Spleen (tissue), 11 donors: ENCODE data around the gene POU2AF3. TPM values are rescaled to one million over a fixed set of nuclear protein-coding genes. Genes with fewer than 3 reads are reported as not detected.

Experiments
- DNase-seq: peaks from one replicate; pipeline ENCODE4 v3.0.0-alpha.2; 2020
- H3K27ac ChIP-seq, 8 donors: fragments of 200-600 bp; sonication (generic) in 7 of 8; 1 replicate in 4 of 8; 2 replicates in 4 of 8; pipeline versions ENCODE4 v1.5.0 to v1.8.0; 2016 to 2021; ENCODE audit warnings: inconsistent platforms in 4 of 8, mild to moderate bottlenecking in 4 of 8, moderate library complexity in 1 of 8
- H3K27me3 ChIP-seq, 7 donors: fragments of 200-600 bp; sonication (generic) in 6 of 7; replicated peaks in 1 of 7; 1 replicate in 4 of 7; 2 replicates in 3 of 7; pipeline versions ENCODE4 v1.5.0 to v1.8.0; 2016 to 2021; ENCODE audit warnings: inconsistent platforms in 3 of 7, mild to moderate bottlenecking in 1 of 7
- H3K36me3 ChIP-seq, 6 donors: fragments of 200-600 bp; sonication (generic) in 5 of 6; 1 replicate in 4 of 6; 2 replicates in 2 of 6; pipeline versions ENCODE4 v1.5.0 to v1.8.0; 2016 to 2021; ENCODE audit warnings: inconsistent platforms in 2 of 6
- H3K4me1 ChIP-seq, 6 donors: fragments of 200-600 bp; sonication (generic) in 5 of 6; 1 replicate in 3 of 6; 2 replicates in 3 of 6; pipeline versions ENCODE4 v1.5.0 to v1.8.0; 2016 to 2021; ENCODE audit warnings: inconsistent platforms in 3 of 6
- H3K4me3 ChIP-seq, 8 donors: fragments of 200-600 bp; sonication (generic) in 7 of 8; 1 replicate in 4 of 8; 2 replicates in 4 of 8; pipeline versions ENCODE4 v1.5.0 to v1.8.0; 2016 to 2021; ENCODE audit warnings: inconsistent platforms in 4 of 8, mild to moderate bottlenecking in 4 of 8, moderate library complexity in 2 of 8
- H3K9me3 ChIP-seq, 8 donors: fragments of 200-600 bp; sonication (generic) in 7 of 8; 1 replicate in 4 of 8; 2 replicates in 4 of 8; pipeline versions ENCODE4 v1.5.0 to v1.8.0; 2016 to 2021; ENCODE audit warnings: inconsistent platforms in 4 of 8
- POLR2A ChIP-seq, 3 donors: fragments of 450-650 bp; IDR thresholded peaks; one replicate each; pipeline ENCODE4 v1.5.1; 2017; ENCODE audit warnings: antibody characterized with exemption in 3 of 3, mild to moderate bottlenecking in 1 of 3
- POLR2AphosphoS5 ChIP-seq, 3 donors: sonication (generic); formaldehyde crosslinking; IDR thresholded peaks; one replicate each; pipeline ENCODE4 v1.5.1; 2017; ENCODE audit warnings: antibody characterized with exemption in 3 of 3
- WGBS, 5 donors: extraction: QIAGEN DNeasy Blood & Tissue Kit in 3 of 5; methylation state at CpG; one replicate each; pipeline versions ENCODE4 v1.1.5 to v1.1.7; 2013 to 2018; 5-methylcytosine and 5-hydroxymethylcytosine counted together
- intact Hi-C: fragments of 100-400 bp; cut with DNase I; formaldehyde crosslinking; loops from one replicate; pipeline ENCODE4 v1.15.0; 2023; ENCODE audit warnings: low total_unique reads
- polyA plus RNA-seq, 3 donors: library from polyadenylated mRNA; stranded (reverse); fragments of 200-250 nt; gene quantifications; one replicate each; pipeline ENCODE4 v1.2.1, GENCODE V29; 2013
- total RNA-seq, 7 donors: library from RNA; depleted of rRNA in 3 of 7; stranded (reverse); fragments of >200 nt in 3 of 7; fragmentation: NEBNext Ultra II Directional in 4 of 7; extraction: Animal tissue kit (Norgen Biotek cat#: 25700) in 4 of 7; gene quantifications; one replicate each; pipeline versions ENCODE4 v1.1.0 to v1.2.1, GENCODE V29; 2016 to 2021
- TF ChIP-seq, protein P1 (sequence below), 11 experiments: fragments of 200-600 bp in 7 of 11; fragments of 450-650 bp in 4 of 11; sonication (generic) in 4 of 11; IDR thresholded peaks in 8 of 11; conservative IDR thresholded peaks in 3 of 11; 1 replicate in 7 of 11; 2 replicates in 4 of 11; pipeline versions ENCODE4 v1.4.0 to v1.8.0; 2016 to 2021; ENCODE audit warnings: antibody characterized with exemption in 11 of 11, inconsistent platforms in 4 of 11, mild to moderate bottlenecking in 1 of 11
- donor health status: healthy with polysubstance abuse.
- donor health status: DM: no; HTN: no; CAD: no; lungs with moderate emphysema.
- donor health status: DM: no; HTN: no; CAD: no.
- donor health status: Bipolar disorder and iron deficiency.
- donor health status: healthy.
- donor health status: DM: no; HTN: no; CAD: no.
- donor health status: DM: yes; HTN: yes; CAD: no.

Gene POU2AF3
- total and polyA plus RNA-seq, 10 donors, result 0.30 to 2.0 (median 0.61) TPM; not detected in 3

DNA sequence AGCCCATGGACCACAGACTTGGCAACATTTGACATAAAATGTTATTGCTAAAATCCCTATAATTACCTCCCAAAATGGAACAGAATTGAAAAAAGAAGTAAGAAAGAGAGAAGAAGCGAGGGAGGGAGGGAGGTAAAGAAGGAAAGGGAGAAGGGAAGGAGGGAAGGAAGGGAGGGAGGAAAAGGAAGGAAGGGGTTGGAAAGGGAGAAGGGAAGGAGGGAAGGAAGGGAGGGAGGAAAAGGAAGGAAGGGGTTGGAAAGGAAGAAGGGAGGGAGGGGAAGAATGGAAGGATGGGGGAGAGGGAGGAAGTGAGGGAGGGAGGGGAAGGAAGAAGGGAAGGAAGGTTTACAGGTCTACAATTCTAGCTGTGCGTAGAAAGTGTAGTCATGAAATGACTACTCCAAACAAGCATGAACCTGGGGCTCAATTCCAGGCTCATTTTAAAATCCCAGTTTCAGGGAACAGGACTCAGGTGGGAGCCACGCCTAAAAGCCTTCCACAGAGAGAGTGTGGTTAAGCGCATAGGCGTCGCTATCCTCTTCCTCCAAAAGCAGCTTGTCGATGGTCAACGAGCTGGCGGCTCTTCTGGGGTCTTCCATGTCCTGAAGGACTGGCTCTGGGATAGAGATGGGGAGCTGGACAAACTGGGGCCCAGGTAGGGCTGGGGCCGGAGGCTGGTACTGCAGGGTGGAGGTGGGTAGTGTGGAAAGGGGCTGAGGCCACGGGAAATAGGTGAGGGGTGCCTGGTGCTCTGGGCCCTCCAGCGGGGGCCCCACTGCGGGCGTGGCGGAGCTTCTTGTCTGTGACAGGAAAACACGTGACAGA lies 55.6 kb downstream of the POU2AF3 start:
- intact Hi-C loops, result no loop called here
- Histone ChIP-seq H3K27ac (peak overlapping the region in 2 of 8 donors; percentile 8 to 38), H3K4me1 (peaks cover 0 to 4% (median 0%) of the 10 kb centered on the region in 6 donors), H3K9me3 (no peaks in the 10 kb centered on the region), H3K4me3 (no peak overlapping the region), H3K27me3 (no peaks in the 10 kb centered on the region), H3K36me3 (peaks cover 0 to 49% (median 8%) of the 10 kb centered on the region in 6 donors)
- DNase-seq, result no peak
- 90 to 95% (median 92%) methylated on average over 16 of the region's 16 CpGs for WGBS, 5 donors
- TF ChIP-seq POLR2AphosphoS5 (IDR thresholded peaks at IDR 0.05), result peak in 2 of 3 donors; percentile 27 to 37
- TF ChIP-seq POLR2A (IDR thresholded peaks at IDR 0.05), result no peak

DNA sequence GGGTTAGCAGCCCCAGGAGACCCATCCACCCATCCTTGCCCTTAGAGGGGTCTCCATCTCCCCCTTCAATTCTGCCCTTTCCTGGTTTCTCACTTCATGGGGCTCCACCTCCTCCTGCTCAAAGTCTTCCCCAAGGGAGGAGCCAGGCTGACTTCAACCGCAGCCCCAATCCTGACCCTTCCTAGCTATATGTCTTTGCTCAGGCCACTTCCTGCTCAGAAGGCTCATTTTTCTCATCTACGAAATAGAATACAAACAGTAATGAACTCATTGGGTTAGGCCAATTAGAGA lies 56.2 kb downstream of the POU2AF3 start:
- H3K4me1 ChIP-seq, result peaks cover 0 to 10% (median 0%) of the 10 kb centered on the region in 6 donors
- no peak overlapping the region for H3K27ac ChIP-seq
- H3K9me3 ChIP-seq, result no peaks in the 10 kb centered on the region
- intact Hi-C loops, result no loop called here
- no peak overlapping the region for H3K4me3 ChIP-seq
- no peaks in the 10 kb centered on the region for H3K27me3 ChIP-seq
- DNase-seq, result no peak
- peaks cover 0 to 49% (median 8%) of the 10 kb centered on the region in 6 donors for H3K36me3 ChIP-seq
- 88 to 98% (median 92%) methylated on average over 2 of the region's 2 CpGs for WGBS, 5 donors
- no peak for TF ChIP-seq POLR2A (IDR thresholded peaks at IDR 0.05)
- TF ChIP-seq POLR2AphosphoS5 (IDR thresholded peaks at IDR 0.05), result no peak
- TF ChIP-seq, protein P1, sequence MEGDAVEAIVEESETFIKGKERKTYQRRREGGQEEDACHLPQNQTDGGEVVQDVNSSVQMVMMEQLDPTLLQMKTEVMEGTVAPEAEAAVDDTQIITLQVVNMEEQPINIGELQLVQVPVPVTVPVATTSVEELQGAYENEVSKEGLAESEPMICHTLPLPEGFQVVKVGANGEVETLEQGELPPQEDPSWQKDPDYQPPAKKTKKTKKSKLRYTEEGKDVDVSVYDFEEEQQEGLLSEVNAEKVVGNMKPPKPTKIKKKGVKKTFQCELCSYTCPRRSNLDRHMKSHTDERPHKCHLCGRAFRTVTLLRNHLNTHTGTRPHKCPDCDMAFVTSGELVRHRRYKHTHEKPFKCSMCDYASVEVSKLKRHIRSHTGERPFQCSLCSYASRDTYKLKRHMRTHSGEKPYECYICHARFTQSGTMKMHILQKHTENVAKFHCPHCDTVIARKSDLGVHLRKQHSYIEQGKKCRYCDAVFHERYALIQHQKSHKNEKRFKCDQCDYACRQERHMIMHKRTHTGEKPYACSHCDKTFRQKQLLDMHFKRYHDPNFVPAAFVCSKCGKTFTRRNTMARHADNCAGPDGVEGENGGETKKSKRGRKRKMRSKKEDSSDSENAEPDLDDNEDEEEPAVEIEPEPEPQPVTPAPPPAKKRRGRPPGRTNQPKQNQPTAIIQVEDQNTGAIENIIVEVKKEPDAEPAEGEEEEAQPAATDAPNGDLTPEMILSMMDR (IDR thresholded peaks at IDR 0.05 in 8 of 11, conservative IDR thresholded peaks at IDR 0.05 in 3 of 11), result no peak

DNA sequence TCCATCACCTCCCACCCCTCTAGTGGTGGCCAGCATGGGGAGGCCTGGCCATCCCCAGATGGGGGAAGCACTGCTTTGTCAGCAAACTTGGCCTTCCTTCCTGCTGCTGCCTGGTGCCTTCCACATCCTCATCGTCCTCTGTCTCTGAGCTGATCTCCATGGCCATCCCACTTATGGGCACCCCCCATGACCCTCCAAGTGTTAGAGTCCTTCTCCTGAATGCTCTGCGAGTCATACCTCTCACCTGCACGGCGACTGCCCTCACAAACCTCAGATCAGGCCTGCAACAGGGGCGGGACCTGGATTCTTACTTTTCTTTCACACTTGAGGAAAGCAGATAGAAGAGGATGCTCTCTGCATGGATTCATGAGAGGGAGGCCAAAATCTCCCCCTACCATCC lies 56.8 kb downstream of the POU2AF3 start:
- peaks cover 0 to 15% (median 0%) of the 10 kb centered on the region in 6 donors for H3K4me1 ChIP-seq
- H3K36me3 ChIP-seq, result peaks cover 0 to 49% (median 8%) of the 10 kb centered on the region in 6 donors
- H3K27ac ChIP-seq, result peak overlapping the region in 1 of 8 donors; percentile 25
- WGBS, 5 donors, result 77 to 89% (median 82%) methylated on average over 5 of the region's 5 CpGs
- H3K9me3 ChIP-seq, result no peaks in the 10 kb centered on the region
- no peak overlapping the region for H3K4me3 ChIP-seq
- peak; percentile 8 to 25 (median 8) for TF ChIP-seq POLR2AphosphoS5 (IDR thresholded peaks at IDR 0.05)
- TF ChIP-seq POLR2A (IDR thresholded peaks at IDR 0.05), result no peak
- intact Hi-C loops, result no loop called here
- no peaks in the 10 kb centered on the region for H3K27me3 ChIP-seq
- no peak for DNase-seq

DNA sequence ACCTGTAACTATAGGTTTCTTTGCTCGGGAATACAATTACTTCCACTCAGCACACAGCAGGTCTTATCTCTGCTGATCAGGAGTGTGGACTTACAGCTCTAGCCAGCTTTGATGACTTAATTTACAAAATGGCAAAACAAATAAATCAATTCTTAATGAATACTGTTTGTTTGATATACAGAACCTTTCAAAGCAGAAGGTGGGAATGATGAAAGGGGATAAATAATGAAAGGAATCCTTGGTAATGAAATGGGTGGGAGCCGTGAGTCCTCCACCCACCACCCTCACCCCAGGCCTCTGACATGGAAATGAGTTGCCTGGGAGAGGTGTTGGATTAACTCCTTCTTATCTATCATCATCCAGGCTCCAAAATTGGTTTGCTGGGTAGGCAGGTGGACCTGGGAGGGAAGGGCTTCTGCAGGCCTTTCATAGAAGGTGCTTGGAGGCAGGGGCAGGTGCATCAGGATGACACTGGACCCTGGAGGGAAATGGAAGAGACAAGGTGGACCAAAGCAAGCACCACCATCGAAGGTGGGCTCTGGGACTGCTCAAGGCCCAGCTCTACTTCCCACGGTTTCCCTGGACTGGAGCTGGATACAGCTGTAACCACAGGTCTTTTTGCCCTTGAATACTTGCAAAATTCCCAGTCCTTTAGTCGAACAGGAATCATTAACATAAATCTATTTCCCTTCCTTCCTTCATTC lies 57.8 kb downstream of the POU2AF3 start:
- Histone ChIP-seq H3K9me3 (no peaks in the 10 kb centered on the region), H3K36me3 (peaks cover 0 to 49% (median 8%) of the 10 kb centered on the region in 6 donors), H3K4me3 (no peak overlapping the region), H3K4me1 (peaks cover 0 to 24% (median 0%) of the 10 kb centered on the region in 6 donors), H3K27ac (no peak overlapping the region), H3K27me3 (no peaks in the 10 kb centered on the region)
- TF ChIP-seq POLR2A (IDR thresholded peaks at IDR 0.05) (no peak), POLR2AphosphoS5 (IDR thresholded peaks at IDR 0.05) (no peak)
- TF ChIP-seq, protein P1 (IDR thresholded peaks at IDR 0.05 in 8 of 11, conservative IDR thresholded peaks at IDR 0.05 in 3 of 11), result no peak
- no peak for DNase-seq
- WGBS, 5 donors, result 64 to 80% (median 66%) methylated on average over 5 of the region's 5 CpGs
- intact Hi-C loops, result no loop called here

DNA sequence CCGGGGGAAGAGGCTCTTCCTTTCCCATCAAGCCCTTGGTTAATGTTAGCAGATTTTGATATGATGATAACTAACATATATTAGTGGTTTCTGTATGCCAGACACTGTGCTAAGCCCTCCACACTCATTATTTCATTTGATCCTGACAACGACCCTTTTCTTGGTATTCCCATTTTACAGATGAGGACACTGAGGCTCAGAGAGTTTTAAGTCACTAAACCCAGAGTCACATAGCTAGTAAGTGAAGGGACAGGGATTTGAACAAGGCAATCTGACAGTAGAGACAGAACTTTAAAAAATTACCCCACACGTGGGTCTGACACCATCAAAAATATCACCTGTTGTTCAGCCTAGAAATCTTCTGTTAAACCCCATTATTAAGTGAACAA lies 58.3 kb downstream of the POU2AF3 start:
- intact Hi-C loops, result no loop called here

More for the DNA sequence above, 58.3 kb downstream of the POU2AF3 start:
- Histone ChIP-seq H3K9me3 (no peaks in the 10 kb centered on the region), H3K27me3 (no peaks in the 10 kb centered on the region), H3K27ac (no peak overlapping the region), H3K4me3 (no peak overlapping the region), H3K36me3 (peaks cover 0 to 49% (median 8%) of the 10 kb centered on the region in 6 donors), H3K4me1 (peaks cover 0 to 30% (median 0%) of the 10 kb centered on the region in 6 donors)
- WGBS, 5 donors, result 71 to 88% (median 75%) methylated on average over 3 of the region's 3 CpGs
- no peak for DNase-seq
- TF ChIP-seq POLR2AphosphoS5 (IDR thresholded peaks at IDR 0.05) (no peak), POLR2A (IDR thresholded peaks at IDR 0.05) (no peak)
- TF ChIP-seq, protein P1 (IDR thresholded peaks at IDR 0.05 in 8 of 11, conservative IDR thresholded peaks at IDR 0.05 in 3 of 11), result no peak
